HG03558 (cell line): ENCODE results near the gene GUK1.

Experiments used
- ATAC-seq: cut with Tn5 transposase; IDR thresholded peaks from one replicate; pipeline ENCODE4 v1.9.1; 2021; ENCODE audit warnings: moderate number of reproducible peaks; ENCODE audit not compliant: unreplicated experiment; ENCODE audit errors: extremely low read depth

GUK1 gene, protein sequence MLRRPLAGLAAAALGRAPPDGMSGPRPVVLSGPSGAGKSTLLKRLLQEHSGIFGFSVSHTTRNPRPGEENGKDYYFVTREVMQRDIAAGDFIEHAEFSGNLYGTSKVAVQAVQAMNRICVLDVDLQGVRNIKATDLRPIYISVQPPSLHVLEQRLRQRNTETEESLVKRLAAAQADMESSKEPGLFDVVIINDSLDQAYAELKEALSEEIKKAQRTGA

GRCh38 chr1:228139931-228140723 is at the start of gene GUK1:
Gene GUK1 (plus strand): TSS chr1:228140279. CDS start chr1:228140303, 24 bp downstream.
- peak; percentile 88 for ATAC-seq

DNA sequence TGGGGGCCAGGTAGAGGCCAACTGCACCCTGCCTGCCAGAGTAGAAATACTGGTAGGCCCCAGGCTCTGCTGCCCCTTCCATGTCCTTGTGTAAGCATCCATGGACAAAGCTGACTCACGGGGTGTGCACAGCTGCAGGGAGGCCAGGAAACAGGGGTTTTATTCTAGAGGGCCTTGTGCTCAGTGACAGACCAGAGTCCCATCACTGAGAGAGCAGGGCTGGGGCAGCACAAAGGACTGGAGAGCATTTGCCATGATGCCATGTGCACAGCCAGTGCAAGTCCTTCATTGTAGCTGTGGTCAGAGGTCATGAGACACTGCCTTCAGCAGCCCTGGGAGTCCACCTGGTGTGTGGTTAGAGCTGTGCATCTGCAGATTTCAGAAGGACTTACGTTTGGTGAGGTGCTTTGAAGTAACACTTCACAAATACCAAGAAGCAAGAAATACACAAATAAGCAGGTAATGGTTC is 49.4 kb upstream of the GUK1 start:
- ATAC-seq = no peak

- no peak for ATAC-seq
These were observed 49.0 kb upstream of the GUK1 start for GRCh38 chr1:228091084-228091483.

- ATAC-seq = no peak
These were observed 47.6 kb upstream of the GUK1 start for GRCh38 chr1:228092342-228093049.

GRCh38 chr1:228093050-228093906 is 46.8 kb upstream of the GUK1 start:
- no peak for ATAC-seq

- no peak for ATAC-seq
These were observed 45.6 kb upstream of the GUK1 start for GRCh38 chr1:228094432-228095016.

- ATAC-seq = no peak
These were observed 44.9 kb upstream of the GUK1 start for GRCh38 chr1:228095161-228095560.

- ATAC-seq = no peak
These were observed 44.1 kb upstream of the GUK1 start for GRCh38 chr1:228095938-228096337.

DNA sequence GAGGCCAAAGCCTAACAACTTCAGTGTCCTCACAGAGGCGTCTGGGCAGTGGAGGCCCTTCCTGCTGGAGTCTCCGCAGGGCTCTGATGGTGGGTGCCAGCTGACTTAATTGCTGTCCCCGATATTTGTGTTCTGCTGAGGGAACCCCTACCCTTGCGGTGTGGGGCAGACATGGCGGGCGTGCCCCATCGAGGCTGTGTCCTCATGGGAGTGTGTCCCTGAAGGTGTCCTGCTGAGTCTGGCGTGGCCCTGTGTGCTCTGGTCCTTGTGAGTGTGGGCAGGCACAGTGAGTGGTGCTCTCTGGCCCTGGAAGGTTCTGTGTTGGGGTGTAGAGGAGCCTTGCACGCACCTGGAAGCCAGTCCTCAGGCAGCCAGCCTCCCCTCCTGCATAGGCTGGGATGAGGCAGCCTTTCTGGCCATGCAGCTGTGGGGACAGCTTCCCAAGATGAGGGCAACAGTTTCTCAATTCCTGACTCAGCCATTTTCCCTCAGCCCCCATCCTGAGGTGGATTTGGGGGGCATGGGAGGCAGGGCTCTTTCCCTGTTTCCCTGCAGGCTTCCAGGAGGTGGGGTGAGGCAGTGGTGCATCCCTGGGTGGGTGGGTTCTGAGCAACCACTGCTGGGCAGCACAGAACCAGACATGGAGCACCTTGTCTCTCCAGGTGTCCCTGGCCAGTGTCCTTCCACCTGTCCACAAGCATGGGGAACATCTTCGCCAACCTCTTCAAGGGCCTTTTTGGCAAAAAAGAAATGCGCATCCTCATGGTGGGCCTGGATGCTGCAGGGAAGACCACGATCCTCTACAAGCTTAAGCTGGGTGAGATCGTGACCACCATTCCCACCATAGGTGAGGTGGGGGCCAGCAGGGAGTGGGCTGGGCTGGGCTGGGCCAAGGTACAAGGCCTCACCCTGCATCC is 43.4 kb upstream of the GUK1 start:
- ATAC-seq = no peak

DNA sequence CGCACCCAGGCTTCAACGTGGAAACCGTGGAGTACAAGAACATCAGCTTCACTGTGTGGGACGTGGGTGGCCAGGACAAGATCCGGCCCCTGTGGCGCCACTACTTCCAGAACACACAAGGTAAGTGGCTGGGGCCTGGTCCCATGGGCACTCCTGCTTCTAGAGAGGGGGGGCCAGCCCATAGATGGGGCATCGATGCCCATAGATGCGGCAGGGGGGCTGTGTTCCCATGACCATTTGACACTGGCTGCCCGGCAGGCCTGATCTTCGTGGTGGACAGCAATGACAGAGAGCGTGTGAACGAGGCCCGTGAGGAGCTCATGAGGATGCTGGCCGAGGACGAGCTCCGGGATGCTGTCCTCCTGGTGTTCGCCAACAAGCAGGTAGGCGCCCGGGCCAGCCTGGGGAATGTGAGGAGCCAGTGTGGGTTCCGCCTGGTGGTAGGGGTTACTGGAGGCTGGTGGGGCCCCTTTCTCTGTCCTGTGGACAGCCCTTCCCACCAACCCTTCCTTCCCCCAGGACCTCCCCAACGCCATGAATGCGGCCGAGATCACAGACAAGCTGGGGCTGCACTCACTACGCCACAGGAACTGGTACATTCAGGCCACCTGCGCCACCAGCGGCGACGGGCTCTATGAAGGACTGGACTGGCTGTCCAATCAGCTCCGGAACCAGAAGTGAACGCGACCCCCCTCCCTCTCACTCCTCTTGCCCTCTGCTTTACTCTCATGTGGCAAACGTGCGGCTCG is 42.6 kb upstream of the GUK1 start:
- ATAC-seq = no peak

DNA sequence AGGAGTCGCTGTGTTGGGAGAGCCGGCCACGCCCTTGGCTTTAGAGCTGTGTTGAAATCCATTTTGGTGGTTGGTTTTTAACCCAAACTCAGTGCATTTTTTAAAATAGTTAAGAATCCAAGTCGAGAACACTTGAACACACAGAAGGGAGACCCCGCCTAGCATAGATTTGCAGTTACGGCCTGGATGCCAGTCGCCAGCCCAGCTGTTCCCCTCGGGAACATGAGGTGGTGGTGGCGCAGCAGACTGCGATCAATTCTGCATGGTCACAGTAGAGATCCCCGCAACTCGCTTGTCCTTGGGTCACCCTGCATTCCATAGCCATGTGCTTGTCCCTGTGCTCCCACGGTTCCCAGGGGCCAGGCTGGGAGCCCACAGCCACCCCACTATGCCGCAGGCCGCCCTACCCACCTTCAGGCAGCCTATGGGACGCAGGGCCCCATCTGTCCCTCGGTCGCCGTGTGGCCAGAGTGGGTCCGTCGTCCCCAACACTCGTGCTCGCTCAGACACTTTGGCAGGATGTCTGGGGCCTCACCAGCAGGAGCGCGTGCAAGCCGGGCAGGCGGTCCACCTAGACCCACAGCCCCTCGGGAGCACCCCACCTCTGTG is 41.7 kb upstream of the GUK1 start:
- ATAC-seq = no peak

DNA sequence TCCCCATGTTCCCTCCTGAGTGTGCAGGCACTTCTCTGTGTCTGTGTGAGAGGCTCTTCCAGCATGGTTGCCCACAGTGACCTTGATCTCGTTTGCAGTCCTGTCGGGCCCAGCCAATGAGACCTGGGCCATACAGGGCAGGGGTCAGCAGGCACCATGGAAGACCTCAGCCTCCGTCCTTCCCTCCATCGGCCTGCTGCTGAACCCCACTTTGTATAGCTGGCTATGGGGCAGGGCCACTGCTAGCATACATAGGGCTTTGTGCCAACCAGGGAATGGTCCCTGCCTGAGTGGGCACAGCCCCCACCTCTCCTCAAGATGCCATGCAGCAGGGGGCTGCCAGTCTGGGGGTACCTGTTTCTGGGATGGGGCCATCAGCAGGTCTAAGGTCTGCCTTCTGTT is 40.7 kb upstream of the GUK1 start:
- no peak for ATAC-seq

DNA sequence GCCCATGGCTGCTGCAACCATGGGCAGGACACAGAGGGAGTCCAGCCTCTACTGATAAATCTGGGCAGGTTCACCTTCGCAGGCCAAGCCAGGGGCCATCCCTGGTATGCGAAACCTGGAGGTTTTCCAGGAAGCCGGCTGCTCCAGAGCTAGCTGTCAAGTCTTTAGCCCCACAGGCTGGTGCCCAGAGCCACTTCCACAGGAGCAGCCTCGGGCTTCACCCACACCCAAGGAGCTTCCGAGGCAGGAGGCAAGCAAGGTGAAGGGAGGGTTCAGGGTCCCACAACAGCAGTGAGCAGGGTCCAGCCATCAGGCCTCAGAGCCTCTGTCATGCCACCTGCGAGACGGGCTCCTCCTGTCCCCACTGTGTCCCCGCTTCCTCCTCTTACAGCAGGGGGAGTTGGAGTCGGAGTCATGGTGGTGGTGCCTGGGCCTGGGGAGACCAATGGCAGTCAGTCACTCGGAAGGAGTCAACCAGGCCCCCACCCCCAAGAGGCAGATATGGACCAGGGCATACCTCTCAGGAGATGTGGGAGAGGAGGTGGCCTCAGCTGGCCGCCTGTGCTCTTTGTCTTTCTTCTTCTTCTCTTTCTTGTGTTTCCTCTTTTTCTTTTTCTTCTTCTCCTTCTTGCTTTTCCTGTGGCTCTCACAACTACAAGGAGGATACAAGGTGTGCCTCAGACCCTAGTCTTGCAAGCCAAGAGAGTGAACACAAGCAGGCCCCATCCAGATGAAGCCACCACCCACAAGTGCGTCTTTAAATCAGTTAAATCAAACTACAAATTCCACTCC is 39.1 kb upstream of the GUK1 start:
- no peak for ATAC-seq

- no peak for ATAC-seq
These were observed 38.5 kb upstream of the GUK1 start for GRCh38 chr1:228101614-228101993.

GRCh38 chr1:228101994-228102790 is 37.9 kb upstream of the GUK1 start:
- no peak for ATAC-seq
